Astrocyte of the hippocampus (primary cell): ENCODE results near the gene C2CD4A.
A peak's percentile ranks its signal among the peaks of the same experiment; 100 is the strongest.
"Not testable (repeated sequence)": the region's sequence is repeated elsewhere in the genome, so short reads cannot be mapped to it uniquely, and the experiment has no call there.

ENCODE experiments used
- DNase-seq: peaks from one replicate; pipeline ENCODE4 v3.0.0; 2011; ENCODE audit warnings: low read depth, low spot score

Gene C2CD4A, protein sequence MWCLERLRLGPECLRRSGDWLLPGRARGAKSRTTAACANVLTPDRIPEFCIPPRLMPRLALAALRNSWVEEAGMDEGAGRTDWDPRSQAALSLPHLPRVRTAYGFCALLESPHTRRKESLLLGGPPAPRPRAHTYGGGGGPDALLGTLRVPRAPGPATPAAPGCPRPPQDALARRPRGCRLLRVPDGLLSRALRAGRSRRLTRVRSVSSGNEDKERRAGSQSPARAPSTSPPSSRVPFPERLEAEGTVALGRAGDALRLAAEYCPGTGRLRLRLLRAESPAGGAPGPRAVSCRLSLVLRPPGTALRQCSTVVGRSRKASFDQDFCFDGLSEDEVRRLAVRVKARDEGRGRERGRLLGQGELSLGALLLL

DNA sequence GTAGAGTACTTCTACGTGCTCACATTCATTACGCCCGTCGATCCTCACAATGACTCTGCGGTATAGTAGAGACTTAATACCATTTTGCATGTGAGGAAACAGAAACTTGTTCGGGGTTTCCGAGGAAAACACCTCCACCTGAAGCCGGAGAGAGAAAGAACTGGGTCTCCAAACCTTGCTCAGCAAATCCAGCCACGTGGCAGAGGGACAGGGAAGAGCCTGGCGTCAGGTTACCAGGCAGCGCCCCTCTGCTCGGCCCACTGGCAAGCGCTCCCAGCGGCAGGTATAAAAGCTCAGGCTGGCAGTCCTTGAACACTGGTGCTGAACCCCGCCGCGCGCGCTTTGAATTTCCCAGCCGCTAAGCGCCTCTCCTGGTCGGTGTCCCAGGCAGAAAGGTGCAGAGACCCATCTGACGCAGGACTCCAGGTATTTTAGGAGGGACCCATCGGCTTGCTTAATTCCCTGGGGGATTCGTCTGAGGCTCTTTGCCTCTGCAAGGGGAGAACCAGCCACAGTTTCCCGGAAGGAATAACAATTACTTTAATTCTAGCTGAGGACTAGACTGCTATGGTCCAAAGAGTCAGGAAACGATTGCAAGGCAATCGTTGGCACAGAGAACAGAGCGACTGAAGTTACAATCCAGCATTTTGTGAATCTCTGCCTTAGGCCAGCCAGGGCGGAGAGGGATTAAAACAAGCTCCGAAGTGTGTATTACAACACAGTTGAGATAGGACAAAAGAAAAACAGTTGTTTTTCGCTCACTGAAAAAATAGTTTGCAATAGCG is at the start of gene C2CD4A:
Gene C2CD4A (plus strand): TSS at position 315 of the 785 bp plus-strand sequence. CDS start 637 bp downstream, outside the sequence.
- peak; percentile 78 for DNase-seq

GRCh38 chr15:62020576-62021160 is 46.1 kb upstream of the C2CD4A start:
- DNase-seq: no peak

DNA sequence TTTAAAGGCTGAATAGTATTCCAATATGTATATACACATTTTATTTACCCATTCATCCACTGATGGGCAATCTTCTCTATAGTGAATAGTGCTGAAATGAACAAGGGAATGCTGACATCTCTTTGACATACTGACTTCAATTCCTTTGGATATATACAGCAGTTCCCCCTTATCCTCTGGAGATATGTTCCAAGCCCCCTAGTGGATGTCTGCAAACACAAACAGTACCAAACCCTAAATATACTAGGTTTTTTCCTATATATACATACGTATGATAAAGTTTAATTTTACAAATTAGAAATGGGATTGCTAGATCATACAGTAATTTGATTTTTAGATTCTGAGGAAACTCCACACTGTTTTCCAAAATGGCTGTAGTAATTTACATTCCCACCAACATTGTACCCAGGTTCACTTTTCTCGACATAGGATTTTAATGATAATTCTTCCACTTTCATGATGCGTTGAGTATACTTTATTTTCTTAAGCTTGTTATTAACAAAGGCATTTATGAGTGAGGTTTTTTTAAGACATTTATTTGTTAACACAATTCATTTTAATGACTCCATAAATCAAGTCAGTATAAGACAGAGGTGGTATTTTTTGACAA is 44.7 kb upstream of the C2CD4A start:
- no peak for DNase-seq

GRCh38 chr15:62026487-62027262 is 40.1 kb upstream of the C2CD4A start:
- no peak for DNase-seq

GRCh38 chr15:62027263-62027565 is 39.6 kb upstream of the C2CD4A start:
- DNase-seq: no peak

GRCh38 chr15:62027916-62028315 is 38.9 kb upstream of the C2CD4A start:
- DNase-seq: no peak

GRCh38 chr15:62035256-62035924 is 31.4 kb upstream of the C2CD4A start:
- peak; percentile 37 for DNase-seq

DNA sequence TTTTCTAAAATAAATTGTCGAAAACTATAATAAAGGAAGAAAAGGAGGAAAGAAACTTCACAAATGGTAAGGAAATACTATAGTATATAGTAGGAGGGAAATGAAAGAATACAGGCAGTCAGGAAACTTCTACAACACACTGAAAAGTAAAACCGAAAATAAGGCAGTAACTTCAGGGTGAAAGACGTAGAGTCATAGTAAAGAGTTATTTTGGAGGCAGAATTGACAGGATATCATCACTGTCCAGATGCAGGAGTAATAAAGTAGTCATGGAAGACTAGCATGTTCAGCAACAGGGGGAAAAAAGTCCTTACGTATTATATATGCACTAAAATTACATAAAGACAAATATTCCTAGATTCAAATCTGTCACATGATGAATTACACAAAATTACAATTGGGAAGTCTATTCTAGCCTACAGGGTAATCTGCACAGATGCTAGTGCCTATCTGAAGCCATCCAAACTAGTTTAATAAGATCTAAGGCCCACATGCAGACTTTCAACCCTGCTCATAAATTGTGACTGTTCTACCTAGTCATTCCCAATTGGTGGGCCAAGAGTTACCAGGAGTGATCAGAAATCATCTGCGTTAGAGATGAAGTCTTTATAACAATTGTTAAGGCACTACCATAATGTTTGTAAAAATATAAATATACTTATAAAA is 20.6 kb upstream of the C2CD4A start:
- DNase-seq: no peak

GRCh38 chr15:62047282-62047827 is 19.4 kb upstream of the C2CD4A start:
- DNase-seq: no peak

- not testable (repeated sequence) for DNase-seq
Observed at GRCh38 chr15:62048254-62048653, 18.5 kb upstream of the C2CD4A start.

DNA sequence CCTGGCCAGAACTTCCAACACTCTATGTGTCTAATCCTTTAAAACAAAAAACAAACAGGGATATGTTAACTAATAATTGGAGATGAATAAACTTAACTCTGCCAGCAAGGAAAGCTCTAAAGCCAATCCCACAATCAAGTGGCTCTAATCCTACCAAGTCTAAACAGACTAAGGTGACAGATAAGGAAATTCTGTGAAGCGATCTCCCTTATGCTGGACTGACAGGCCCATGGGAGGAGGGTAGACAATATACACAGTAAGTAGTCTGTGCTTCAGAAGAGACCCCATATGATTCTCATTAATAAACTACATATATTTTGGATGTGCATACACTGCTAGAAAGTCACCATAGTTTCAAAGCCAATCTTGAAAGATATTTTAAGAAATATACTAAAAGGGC is 16.7 kb upstream of the C2CD4A start:
- no peak for DNase-seq

GRCh38 chr15:62051166-62051565 is 15.6 kb upstream of the C2CD4A start:
- no peak for DNase-seq

- no peak for DNase-seq
Observed at GRCh38 chr15:62052713-62053112, 14.1 kb upstream of the C2CD4A start.

- no peak for DNase-seq
Observed at GRCh38 chr15:62053439-62054085, 13.2 kb upstream of the C2CD4A start.

GRCh38 chr15:62054979-62055378 is 11.8 kb upstream of the C2CD4A start:
- DNase-seq: no peak

DNA sequence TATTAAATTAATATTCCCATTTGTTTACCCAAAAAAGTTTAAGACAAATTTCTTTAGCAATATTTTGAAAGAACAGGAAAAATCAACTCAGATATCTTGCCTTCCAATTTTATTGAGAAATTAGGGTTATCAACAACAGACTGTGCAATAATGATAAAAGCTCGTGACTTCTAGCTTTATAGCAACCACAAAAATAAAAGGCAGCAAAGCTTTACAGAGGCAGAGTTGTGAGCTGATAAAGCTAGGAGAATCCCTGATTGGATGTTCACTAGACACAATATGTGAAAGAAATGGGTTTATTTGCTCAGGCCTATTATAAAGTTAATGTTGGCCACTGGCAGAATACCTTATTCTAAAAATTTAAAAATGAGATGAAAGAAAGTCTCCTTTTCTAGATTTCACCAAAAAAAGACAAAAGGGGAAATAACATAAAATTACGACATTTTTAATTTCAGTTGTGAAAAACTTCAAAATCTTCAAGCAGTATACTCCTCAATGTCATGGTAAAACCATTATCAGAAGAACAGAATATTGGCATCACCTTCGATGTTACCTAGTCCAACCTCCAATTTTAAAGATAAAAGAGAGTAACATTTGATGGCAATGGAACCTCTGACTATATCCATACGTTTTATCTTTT is 9.3 kb upstream of the C2CD4A start:
- no peak for DNase-seq

DNA sequence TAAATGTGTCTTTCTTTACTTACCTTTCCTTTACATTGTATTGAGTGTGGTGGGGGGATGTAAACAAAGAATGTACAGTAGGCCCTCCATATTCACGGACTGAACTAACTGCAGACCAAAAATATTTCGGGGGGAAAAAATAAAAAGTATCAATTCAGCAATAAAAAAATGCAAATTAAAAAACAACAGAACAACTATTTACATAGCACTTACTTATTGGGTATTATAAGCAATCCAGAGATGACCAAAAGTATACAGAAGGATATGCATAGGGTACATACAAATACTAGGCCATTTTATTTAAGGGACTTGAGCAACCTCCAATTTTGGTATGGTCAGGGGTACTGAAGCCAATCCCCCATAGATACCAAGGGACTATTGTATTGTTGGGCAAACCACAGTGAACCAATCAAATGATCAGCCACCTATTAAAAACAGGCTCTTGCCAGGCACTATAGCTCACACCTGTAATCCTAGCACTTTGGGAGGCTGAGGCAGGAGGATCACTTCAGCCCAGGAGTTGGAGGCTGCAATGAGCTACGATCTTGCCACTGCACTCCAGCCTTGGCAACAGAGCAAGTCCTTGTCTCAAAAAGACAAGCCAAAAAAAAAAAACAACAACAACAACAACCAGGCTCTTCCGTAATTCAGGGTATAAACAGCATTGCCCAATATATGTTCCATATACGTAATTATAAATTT is 8.3 kb upstream of the C2CD4A start:
- DNase-seq: no peak

GRCh38 chr15:62059108-62059815 is 7.5 kb upstream of the C2CD4A start:
- peak; percentile 9 for DNase-seq
